NCI-H1436 treated with DMSO at 0.1 percent for 48 hours (cell line): ENCODE results near the gene WDFY4.

ENCODE experiments used
- DNase-seq: peaks from one replicate; lab custom pipeline; 2025; lab: John Stamatoyannopoulos, UW

Gene WDFY4

GRCh38 chr10:48771234-48771633, 86.6 kb downstream of the WDFY4 start:
- no peak for DNase-seq

- DNase-seq, result no peak
Observed at GRCh38 chr10:48772059-48772458, 87.4 kb downstream of the WDFY4 start.

GRCh38 chr10:48773580-48773979, 88.9 kb downstream of the WDFY4 start:
- no peak for DNase-seq

GRCh38 chr10:48774416-48775205, 89.9 kb downstream of the WDFY4 start:
- DNase-seq, result no peak

- DNase-seq, result no peak
Observed at GRCh38 chr10:48775206-48775517, 90.5 kb downstream of the WDFY4 start.

GRCh38 chr10:48776005-48776522, 91.4 kb downstream of the WDFY4 start:
- DNase-seq, result no peak

- DNase-seq, result no peak
Observed at GRCh38 chr10:48776528-48776927, 91.9 kb downstream of the WDFY4 start.

GRCh38 chr10:48777110-48777509, 92.4 kb downstream of the WDFY4 start:
- no peak for DNase-seq

- no peak for DNase-seq
Observed at GRCh38 chr10:48778193-48778857, 93.7 kb downstream of the WDFY4 start.

GRCh38 chr10:48779077-48779476, 94.4 kb downstream of the WDFY4 start:
- no peak for DNase-seq

GRCh38 chr10:48779546-48780152, 95.0 kb downstream of the WDFY4 start:
- no peak for DNase-seq

GRCh38 chr10:48780341-48780740, 95.7 kb downstream of the WDFY4 start:
- no peak for DNase-seq

- DNase-seq, result no peak
Observed at GRCh38 chr10:48782386-48782785, 97.7 kb downstream of the WDFY4 start.

GRCh38 chr10:48784031-48784430, 99.4 kb downstream of the WDFY4 start:
- no peak for DNase-seq

GRCh38 chr10:48785796-48786195, 101.1 kb downstream of the WDFY4 start:
- no peak for DNase-seq

GRCh38 chr10:48786606-48787282, 102.1 kb downstream of the WDFY4 start:
- DNase-seq, result no peak

- no peak for DNase-seq
Observed at GRCh38 chr10:48788554-48788953, 103.9 kb downstream of the WDFY4 start.

GRCh38 chr10:48789486-48790456, 105.1 kb downstream of the WDFY4 start:
- DNase-seq, result no peak

- no peak for DNase-seq
Observed at GRCh38 chr10:48790457-48791044, 105.9 kb downstream of the WDFY4 start.

GRCh38 chr10:48791267-48791928, 106.7 kb downstream of the WDFY4 start:
- DNase-seq, result no peak
